Measurements from ENCODE around the gene CDK2AP2.

GRCh38 chr11:67505605-67506396 is 2.2 kb downstream of the CDK2AP2 start:
- TF ChIP-seq POLR2A (IDR thresholded peaks at IDR 0.05) (peak; percentile 81), CTCF (IDR thresholded peaks at IDR 0.05) (peak; percentile 89 to 99 (median 98))

Data from prostate gland (tissue), 2 donors.